GM12878 (cell line): ENCODE data around the gene TAB2. TPM values are rescaled to one million over a fixed set of nuclear protein-coding genes. Genes with fewer than 3 reads are reported as not detected.

ENCODE experiments used
- ATAC-seq: fragments of 200-7000 bp; cut with Tn5 transposase; 3 replicates; pipeline ENCODE4 v1.9.1; 2020; ENCODE audit warnings: mild to moderate bottlenecking, moderate library complexity
- BruUV-seq: library from RNA; stranded (reverse); fragments of 400-500 nt; replicated peaks from 2 replicates; lab custom pipeline; 2021; lab: Mats Ljungman, UMichigan
- CTCF ChIA-PET: fragments of 300-600 bp; sonication (Branson Sonifier 250); formaldehyde crosslinking; extraction: SDS; loops from one replicate; lab custom pipeline; 2021; ENCODE audit warnings: inconsistent platforms; lab: Yijun Ruan, JAX
- POLR2A ChIA-PET: fragments of 350-600 bp; formaldehyde crosslinking; extraction: SDS; loops from one replicate; lab custom pipeline; 2021; ENCODE audit warnings: inconsistent platforms; lab: Charles Lee
- RAD21 ChIA-PET: fragments of 300-600 bp; sonication (Branson Sonifier 250); formaldehyde crosslinking; loops from one replicate; lab custom pipeline; 2023; ENCODE audit warnings: antibody characterized with exemption; ENCODE audit not compliant: unreplicated experiment; lab: Charles Lee
- SMC1A ChIA-PET: fragments of 300-600 bp; sonication (Branson Sonifier 250); formaldehyde crosslinking; loops from one replicate; lab custom pipeline; 2023; ENCODE audit not compliant: unreplicated experiment, uncharacterized antibody; lab: Charles Lee
- DNase-seq: peaks from one replicate; pipeline ENCODE4 v3.0.0-alpha.2; 2011; ENCODE audit warnings: low read depth, low spot score
- FAIRE-seq: peaks from 3 replicates; lab custom pipeline; 2011; peaks lifted over from hg19 to GRCh38; lab: Jason Lieb, UNC
- H2AFZ ChIP-seq: 2 replicates; pipeline ENCODE4 v1.6.0; 2011; ENCODE audit warnings: low read depth, low read length, control low read depth; ENCODE audit not compliant: control insufficient read depth
- H3K27ac ChIP-seq: 2 replicates; pipeline ENCODE4 v1.5.1; 2011; ENCODE audit warnings: control low read depth; ENCODE audit not compliant: control insufficient read depth, insufficient read depth
- H3K27me3 ChIP-seq, 2 experiments: replicated peaks in 1 of 2; 2 replicates each; pipeline versions ENCODE4 v1.6.0 to v1.6.1; 2011; ENCODE audit warnings: low read length in 1 of 2; ENCODE audit not compliant: control insufficient read depth in 2 of 2, insufficient read depth in 2 of 2
- H3K36me3 ChIP-seq, 2 experiments: 2 replicates each; pipeline ENCODE4 v1.5.1; 2011; ENCODE audit warnings: low read length in 1 of 2; ENCODE audit not compliant: control insufficient read depth in 2 of 2, insufficient read depth in 2 of 2
- H3K4me1 ChIP-seq: 2 replicates; pipeline ENCODE4 v1.6.1; 2011; ENCODE audit warnings: mild to moderate bottlenecking, low read length, moderate library complexity, mixed read lengths; ENCODE audit not compliant: control insufficient read depth, insufficient read depth
- H3K4me2 ChIP-seq: 2 replicates; pipeline ENCODE4 v1.6.0; 2011; ENCODE audit warnings: control low read depth; ENCODE audit not compliant: control insufficient read depth, insufficient read depth
- H3K4me3 ChIP-seq: fragments of 200-600 bp; sonication (generic); 2 replicates; pipeline ENCODE4 v1.5.1; 2016
- H3K79me2 ChIP-seq: 2 replicates; pipeline ENCODE4 v1.6.0; 2011; ENCODE audit warnings: low read length; ENCODE audit not compliant: control insufficient read depth, insufficient read depth
- H3K9ac ChIP-seq: 2 replicates; pipeline ENCODE4 v1.8.0; 2011; ENCODE audit warnings: low read length, control low read depth, mixed read lengths; ENCODE audit not compliant: control insufficient read depth, insufficient read depth
- H3K9me3 ChIP-seq: replicated peaks from 3 replicates; pipeline ENCODE4 v1.5.1; 2011; ENCODE audit warnings: mild to moderate bottlenecking, low read length; ENCODE audit not compliant: control insufficient read depth, insufficient read depth
- H4K20me1 ChIP-seq: 2 replicates; pipeline ENCODE4 v1.6.0; 2011; ENCODE audit not compliant: control insufficient read depth, insufficient read depth
- ASH2L ChIP-seq: fragments of 300-600, 200-600 bp; sonication (generic); IDR thresholded peaks from 2 replicates; pipeline ENCODE4 v1.6.1; 2017; ENCODE audit warnings: low read depth, mild to moderate bottlenecking, borderline replicate concordance
- GABPA ChIP-seq: IDR thresholded peaks from 2 replicates; pipeline ENCODE4 v1.6.1; 2014; ENCODE audit warnings: antibody characterized with exemption, low read depth, mild to moderate bottlenecking, inconsistent platforms
- HDAC2 ChIP-seq: fragments of 200-600 bp; sonication (generic); IDR thresholded peaks from 2 replicates; pipeline ENCODE4 v1.6.1; 2017
- IKZF2 ChIP-seq, 2 experiments: fragments of 450-650 bp; IDR thresholded peaks; 2 replicates each; pipeline ENCODE4 v1.6.1; 2017; ENCODE audit warnings: mild to moderate bottlenecking in 2 of 2, moderate library complexity in 2 of 2
- KAT2A ChIP-seq: conservative IDR thresholded peaks from 2 replicates; pipeline ENCODE4 v1.6.1; 2011; ENCODE audit warnings: low read depth, low read length; ENCODE audit not compliant: control insufficient read depth
- MTA3 ChIP-seq: IDR thresholded peaks from 2 replicates; pipeline ENCODE4 v1.6.1; 2012; ENCODE audit warnings: low read length, inconsistent platforms, borderline replicate concordance
- MYC ChIP-seq: IDR thresholded peaks from 2 replicates; pipeline ENCODE4 v1.6.1; 2011; ENCODE audit warnings: mild to moderate bottlenecking, low read length, moderate library complexity, inconsistent platforms; ENCODE audit not compliant: insufficient read depth, insufficient replicate concordance, insufficient read length, severe bottlenecking
- NFIC ChIP-seq: IDR thresholded peaks from 2 replicates; pipeline ENCODE4 v1.6.1; 2012; ENCODE audit warnings: low read depth, mild to moderate bottlenecking, inconsistent platforms, low read length, moderate library complexity
- NR2C1 ChIP-seq: fragments of 450-650 bp; IDR thresholded peaks from 2 replicates; pipeline ENCODE4 v1.6.1; 2017; ENCODE audit warnings: antibody characterized with exemption, mild to moderate bottlenecking, moderate library complexity
- POLR2A ChIP-seq: IDR thresholded peaks from 2 replicates; pipeline ENCODE4 v1.6.1; 2011; ENCODE audit warnings: low read depth, mild to moderate bottlenecking, low read length
- RAD21 ChIP-seq: IDR thresholded peaks from 2 replicates; pipeline ENCODE4 v1.6.1; 2011; ENCODE audit warnings: mild to moderate bottlenecking, low read depth, low read length, moderate library complexity; ENCODE audit not compliant: insufficient read depth
- SPI1 ChIP-seq: IDR thresholded peaks from 2 replicates; pipeline ENCODE4 v1.6.1; 2011; ENCODE audit warnings: low read depth, mild to moderate bottlenecking, low read length, moderate library complexity, borderline replicate concordance; ENCODE audit not compliant: insufficient read depth
- STAT3 ChIP-seq: IDR thresholded peaks from 2 replicates; pipeline ENCODE4 v1.6.1; 2011; ENCODE audit warnings: low read depth, low read length, improper control_type of control experiment
- SUPT20H ChIP-seq: IDR thresholded peaks from 2 replicates; pipeline ENCODE4 v1.6.1; 2011; ENCODE audit warnings: low read depth, mild to moderate bottlenecking, low read length, moderate library complexity, borderline replicate concordance; ENCODE audit not compliant: control insufficient read depth
- WGBS: methylation state at CpG from one replicate; pipeline ENCODE4 v1.1.6; 2016; ENCODE audit warnings: low lambda C conversion rate; ENCODE audit not compliant: insufficient replicate concordance, insufficient coverage; ENCODE audit errors: missing lambda C conversion rate; 5-methylcytosine and 5-hydroxymethylcytosine counted together
- in situ Hi-C: fragments of 300-500 bp; cut with MboI; formaldehyde crosslinking; loops from 9 replicates; pipeline ENCODE4 v1.14.3; 2018; ENCODE audit warnings: mixed read lengths
- intact Hi-C: fragments of 100-400 bp; cut with micrococcal nuclease; formaldehyde crosslinking; loops from one replicate; pipeline ENCODE4 v1.14.2; 2022; ENCODE audit not compliant: unreplicated experiment
- polyA plus RNA-seq, 11 experiments: library from polyadenylated mRNA; depleted of rRNA in 4 of 11; unstranded in 6 of 11; stranded (reverse) in 5 of 11; fragments of >200 nt; fragmentation: Nextera tagmentation in 4 of 11; fragmentation: Illumina TruSeq in 1 of 11; extraction: Ambion mirVana in 4 of 11; extraction: Trizol in 1 of 11; gene quantifications; 1 replicate in 1 of 11; 2 replicates in 10 of 11; pipeline versions ENCODE4 v1.2.1 to v1.2.3, GENCODE V29; 2011 to 2016; ENCODE audit warnings: inconsistent platforms in 2 of 11, missing spikeins in 2 of 11, low read depth in 1 of 11
- total RNA-seq, 4 experiments: library from RNA; depleted of rRNA in 3 of 4; stranded (reverse); fragments of >200 nt in 3 of 4; fragmentation: Illumina TruSeq in 1 of 4; extraction: Trizol in 1 of 4; gene quantifications; 2 replicates each; pipeline versions ENCODE4 v1.2.1 to v1.2.3, GENCODE V29; 2013 to 2021
- TF ChIP-seq, protein P1 (sequence below): fragments of 450-650 bp; formaldehyde crosslinking; IDR thresholded peaks from 2 replicates; pipeline ENCODE4 v1.5.0; 2022; ENCODE audit warnings: mild to moderate bottlenecking, missing genetic modification characterization
- TF ChIP-seq, protein P2 (sequence below): fragments of 450-650 bp; IDR thresholded peaks from 2 replicates; pipeline ENCODE4 v1.6.1; 2017; ENCODE audit warnings: mild to moderate bottlenecking, low read depth, inconsistent platforms; ENCODE audit not compliant: poor library complexity, severe bottlenecking

Gene TAB2
- total and polyA plus RNA-seq, 10 of the 15 experiments (the other 5 are each of a cell fraction or from before 2014, with no cell fraction given), result 8.9 to 66.3 (median 23.0) TPM

DNA sequence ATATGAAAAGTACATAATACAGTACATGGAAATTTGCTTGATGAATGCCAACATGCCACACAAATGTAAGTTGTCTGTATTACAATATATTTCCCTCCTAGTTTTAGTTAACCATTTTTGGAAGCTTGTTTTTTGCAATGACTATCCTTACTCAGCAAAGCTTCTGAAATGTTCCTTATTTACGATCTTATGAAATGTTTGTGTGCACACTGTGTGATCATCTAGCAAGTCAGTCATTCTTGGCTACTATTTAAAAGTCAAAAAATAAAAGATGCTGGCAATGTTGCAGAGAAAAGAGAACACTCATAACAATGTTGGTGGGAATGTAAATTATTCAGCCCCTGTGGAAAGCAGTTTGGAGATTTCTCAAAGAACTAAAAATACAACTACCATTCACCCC, 116.4 kb downstream of the TAB2 start (continued):
- TF ChIP-seq, protein P1, sequence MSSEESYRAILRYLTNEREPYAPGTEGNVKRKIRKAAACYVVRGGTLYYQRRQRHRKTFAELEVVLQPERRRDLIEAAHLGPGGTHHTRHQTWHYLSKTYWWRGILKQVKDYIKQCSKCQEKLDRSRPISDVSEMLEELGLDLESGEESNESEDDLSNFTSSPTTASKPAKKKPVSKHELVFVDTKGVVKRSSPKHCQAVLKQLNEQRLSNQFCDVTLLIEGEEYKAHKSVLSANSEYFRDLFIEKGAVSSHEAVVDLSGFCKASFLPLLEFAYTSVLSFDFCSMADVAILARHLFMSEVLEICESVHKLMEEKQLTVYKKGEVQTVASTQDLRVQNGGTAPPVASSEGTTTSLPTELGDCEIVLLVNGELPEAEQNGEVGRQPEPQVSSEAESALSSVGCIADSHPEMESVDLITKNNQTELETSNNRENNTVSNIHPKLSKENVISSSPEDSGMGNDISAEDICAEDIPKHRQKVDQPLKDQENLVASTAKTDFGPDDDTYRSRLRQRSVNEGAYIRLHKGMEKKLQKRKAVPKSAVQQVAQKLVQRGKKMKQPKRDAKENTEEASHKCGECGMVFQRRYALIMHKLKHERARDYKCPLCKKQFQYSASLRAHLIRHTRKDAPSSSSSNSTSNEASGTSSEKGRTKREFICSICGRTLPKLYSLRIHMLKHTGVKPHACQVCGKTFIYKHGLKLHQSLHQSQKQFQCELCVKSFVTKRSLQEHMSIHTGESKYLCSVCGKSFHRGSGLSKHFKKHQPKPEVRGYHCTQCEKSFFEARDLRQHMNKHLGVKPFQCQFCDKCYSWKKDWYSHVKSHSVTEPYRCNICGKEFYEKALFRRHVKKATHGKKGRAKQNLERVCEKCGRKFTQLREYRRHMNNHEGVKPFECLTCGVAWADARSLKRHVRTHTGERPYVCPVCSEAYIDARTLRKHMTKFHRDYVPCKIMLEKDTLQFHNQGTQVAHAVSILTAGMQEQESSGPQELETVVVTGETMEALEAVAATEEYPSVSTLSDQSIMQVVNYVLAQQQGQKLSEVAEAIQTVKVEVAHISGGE (CRISPR knock-in tag), result no peak
- TF ChIP-seq ASH2L, result no peak

DNA sequence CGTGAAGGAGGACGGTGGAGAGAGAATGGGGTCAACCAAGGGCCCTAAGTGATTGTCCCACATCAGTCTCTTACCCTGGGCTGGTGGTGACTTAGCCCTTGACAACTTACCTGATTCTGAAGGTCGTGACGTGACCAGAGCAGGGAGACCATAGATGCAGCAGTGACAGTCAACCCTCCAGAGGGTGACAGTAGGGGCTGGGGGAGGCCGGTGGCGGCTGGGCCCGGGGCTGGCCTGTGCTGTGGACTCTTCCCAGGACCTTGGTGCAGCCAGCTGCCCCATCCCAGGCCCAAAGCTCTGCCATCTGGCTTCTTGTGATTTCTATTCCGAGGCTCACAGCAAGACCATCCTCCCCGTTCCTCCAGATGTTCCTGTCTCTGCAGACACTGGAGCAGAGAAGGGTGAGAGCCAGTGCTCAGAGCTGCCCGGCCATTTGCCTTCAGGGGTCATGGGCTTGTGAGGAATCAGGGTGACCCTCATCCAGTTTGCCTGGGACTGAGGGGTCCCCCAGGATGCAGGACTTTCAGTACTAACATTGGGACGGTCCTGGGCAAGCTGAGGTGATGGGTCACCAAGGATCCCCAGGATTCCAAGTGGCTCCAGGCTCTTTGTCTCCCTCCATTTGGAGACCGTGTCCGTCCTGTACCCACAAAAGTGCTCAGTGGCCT, 118.5 kb downstream of the TAB2 start:
- TF ChIP-seq SUPT20H, result no peak
- TF ChIP-seq MTA3, result no peak
- no peak for TF ChIP-seq MYC
- TF ChIP-seq, protein P2, sequence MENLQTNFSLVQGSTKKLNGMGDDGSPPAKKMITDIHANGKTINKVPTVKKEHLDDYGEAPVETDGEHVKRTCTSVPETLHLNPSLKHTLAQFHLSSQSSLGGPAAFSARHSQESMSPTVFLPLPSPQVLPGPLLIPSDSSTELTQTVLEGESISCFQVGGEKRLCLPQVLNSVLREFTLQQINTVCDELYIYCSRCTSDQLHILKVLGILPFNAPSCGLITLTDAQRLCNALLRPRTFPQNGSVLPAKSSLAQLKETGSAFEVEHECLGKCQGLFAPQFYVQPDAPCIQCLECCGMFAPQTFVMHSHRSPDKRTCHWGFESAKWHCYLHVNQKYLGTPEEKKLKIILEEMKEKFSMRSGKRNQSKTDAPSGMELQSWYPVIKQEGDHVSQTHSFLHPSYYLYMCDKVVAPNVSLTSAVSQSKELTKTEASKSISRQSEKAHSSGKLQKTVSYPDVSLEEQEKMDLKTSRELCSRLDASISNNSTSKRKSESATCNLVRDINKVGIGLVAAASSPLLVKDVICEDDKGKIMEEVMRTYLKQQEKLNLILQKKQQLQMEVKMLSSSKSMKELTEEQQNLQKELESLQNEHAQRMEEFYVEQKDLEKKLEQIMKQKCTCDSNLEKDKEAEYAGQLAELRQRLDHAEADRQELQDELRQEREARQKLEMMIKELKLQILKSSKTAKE, result no peak
- TF ChIP-seq RAD21, result no peak
- TF ChIP-seq NR2C1, result no peak
- no peak for TF ChIP-seq STAT3
- no peak for TF ChIP-seq IKZF2 (IDR thresholded peaks at IDR 0.05)
- TF ChIP-seq SPI1, result no peak
- no peak for TF ChIP-seq GABPA
- no peak for TF ChIP-seq HDAC2
- TF ChIP-seq POLR2A, result no peak
- TF ChIP-seq KAT2A, result no peak
- TF ChIP-seq NFIC, result no peak
- no peak for ATAC-seq
- WGBS, result 77% methylated on average over 13 of the region's 13 CpGs
- RAD21 ChIA-PET, result interaction anchor here (1.4 kb wide), 1 partner anchor 81 kb away, joined by 5 read pairs; no protein-coding TSS in a partner anchor
- no peak for FAIRE-seq
- no peaks in the 10 kb centered on the region for H4K20me1 ChIP-seq
- SMC1A ChIA-PET, result interaction anchor here (0.8 to 7.8 kb wide), 2 partner anchors 15 to 80 kb away, joined by 3 to 100 read pairs; no protein-coding TSS in a partner anchor
- intact Hi-C loops (loop anchor here (10.0 kb wide), 1 partner anchor 681 kb away; no protein-coding TSS in a partner anchor), in situ Hi-C loops (loop anchor here (25.0 kb wide), 1 partner anchor 674 kb away; no protein-coding TSS in a partner anchor)
- no peaks in the 10 kb centered on the region for H3K79me2 ChIP-seq
- no peaks in the 10 kb centered on the region for H3K36me3 ChIP-seq
- POLR2A ChIA-PET, result interaction anchor here (0.5 to 0.6 kb wide), 2 partner anchors 130 to 259 kb away, joined by 3 to 4 read pairs; no protein-coding TSS in a partner anchor
- no peak for DNase-seq
- no TSS peak for BruUV-seq
- no peak overlapping the region for H3K27ac ChIP-seq
- H2AFZ ChIP-seq, result no peak overlapping the region
- H3K4me3 ChIP-seq, result no peak overlapping the region
- no peak overlapping the region for H3K9ac ChIP-seq
- CTCF ChIA-PET, result interaction anchor here (1.1 to 8.0 kb wide), 3 partner anchors 81 to 408 kb away, joined by 7 to 169 read pairs (median 8); no protein-coding TSS in a partner anchor
- no peaks in the 10 kb centered on the region; the same call in 2 of the 3 replicates for H3K9me3 ChIP-seq
- H3K27me3 ChIP-seq, result no peaks in the 10 kb centered on the region
- H3K4me2 ChIP-seq, result no peak overlapping the region
- peaks cover 9% of the 10 kb centered on the region for H3K4me1 ChIP-seq
